GM12873 (cell line): ENCODE data around the gene ARHGAP15.

Experiments
- CTCF ChIP-seq: IDR thresholded peaks from 2 replicates; pipeline ENCODE4 v1.5.1; 2012; ENCODE audit warnings: low read depth, mild to moderate bottlenecking, moderate library complexity, low read length, control low read depth; ENCODE audit not compliant: insufficient read depth; ENCODE audit errors: missing control alignments

ARHGAP15 gene

GRCh38 chr2:143434445-143434844 lies 305.2 kb downstream of the ARHGAP15 start:
- no peak for TF ChIP-seq CTCF

GRCh38 chr2:143435131-143435530 lies 305.9 kb downstream of the ARHGAP15 start:
- no peak for TF ChIP-seq CTCF

GRCh38 chr2:143436951-143437350 lies 307.7 kb downstream of the ARHGAP15 start:
- no peak for TF ChIP-seq CTCF

GRCh38 chr2:143440411-143441012 lies 311.3 kb downstream of the ARHGAP15 start:
- no peak for TF ChIP-seq CTCF

GRCh38 chr2:143442193-143442592 lies 313.0 kb downstream of the ARHGAP15 start:
- TF ChIP-seq CTCF: no peak

GRCh38 chr2:143451642-143452281 lies 322.5 kb downstream of the ARHGAP15 start:
- TF ChIP-seq CTCF: no peak

GRCh38 chr2:143452817-143453451 lies 323.7 kb downstream of the ARHGAP15 start:
- TF ChIP-seq CTCF: no peak
